H9 (cell line): ENCODE measurements around the gene SPEF2. TPM values are rescaled to one million over a fixed set of nuclear protein-coding genes. Genes with fewer than 3 reads are reported as not detected.

Experiments used
- DNase-seq: peaks from one replicate; pipeline ENCODE4 v3.0.0-alpha.2; 2017
- H2AFZ ChIP-seq: one replicate; pipeline ENCODE4 v1.6.1; 2013; ENCODE audit warnings: mild to moderate bottlenecking, low read length, control low read depth, moderate library complexity
- H2AK5ac ChIP-seq: 2 replicates; pipeline ENCODE4 v1.6.1; 2013; ENCODE audit warnings: low read length, control low read depth, mixed read lengths; ENCODE audit not compliant: insufficient read length
- H2BK120ac ChIP-seq: one replicate; pipeline ENCODE4 v1.6.1; 2013; ENCODE audit warnings: low read depth, mild to moderate bottlenecking, low read length, control low read depth, inconsistent platforms; ENCODE audit not compliant: poor library complexity, severe bottlenecking
- H2BK12ac ChIP-seq: 2 replicates; pipeline ENCODE4 v1.6.1; 2013; ENCODE audit warnings: low read length, control low read depth, mixed read lengths, low read depth; ENCODE audit not compliant: insufficient read length
- H2BK15ac ChIP-seq: 2 replicates; pipeline ENCODE4 v1.6.1; 2013; ENCODE audit warnings: low read depth, low read length, control low read depth
- H2BK20ac ChIP-seq: one replicate; pipeline ENCODE4 v1.6.1; 2013; ENCODE audit warnings: low read depth, mild to moderate bottlenecking, low read length, control low read depth, inconsistent platforms; ENCODE audit not compliant: poor library complexity, severe bottlenecking
- H2BK5ac ChIP-seq: 2 replicates; pipeline ENCODE4 v1.6.1; 2013; ENCODE audit warnings: low read length, control low read depth, mixed read lengths; ENCODE audit not compliant: insufficient read length
- H3K14ac ChIP-seq: 2 replicates; pipeline ENCODE4 v1.6.1; 2013; ENCODE audit warnings: low read length, control low read depth; ENCODE audit not compliant: insufficient read depth
- H3K18ac ChIP-seq: 2 replicates; pipeline ENCODE4 v1.6.1; 2013; ENCODE audit warnings: low read depth, mild to moderate bottlenecking, mixed read lengths, low read length, control low read depth; ENCODE audit not compliant: insufficient read length
- H3K23ac ChIP-seq: 2 replicates; pipeline ENCODE4 v1.6.1; 2013; ENCODE audit warnings: low read length, control low read depth, mixed read lengths, low read depth; ENCODE audit not compliant: insufficient read length
- H3K23me2 ChIP-seq: 2 replicates; pipeline ENCODE4 v1.6.1; 2013; ENCODE audit warnings: low read depth, mild to moderate bottlenecking, mixed read lengths, low read length, control low read depth; ENCODE audit not compliant: insufficient read length, poor library complexity, severe bottlenecking
- H3K27ac ChIP-seq: 2 replicates; pipeline ENCODE4 v1.5.1; 2013; ENCODE audit warnings: low read length, control low read depth, mixed read lengths, low read depth; ENCODE audit not compliant: insufficient read length
- H3K27me3 ChIP-seq: 2 replicates; pipeline ENCODE4 v1.6.1; 2013; ENCODE audit warnings: low read length, control low read depth, inconsistent platforms; ENCODE audit not compliant: insufficient read depth
- H3K4ac ChIP-seq: 2 replicates; pipeline ENCODE4 v1.6.1; 2013; ENCODE audit warnings: low read depth, mild to moderate bottlenecking, control low read depth, inconsistent platforms, low read length, moderate library complexity
- H3K4me1 ChIP-seq: 2 replicates; pipeline ENCODE4 v1.6.1; 2013; ENCODE audit warnings: low read length, control low read depth, inconsistent platforms; ENCODE audit not compliant: insufficient read depth
- H3K4me2 ChIP-seq: 2 replicates; pipeline ENCODE4 v1.6.1; 2013; ENCODE audit warnings: low read length, control low read depth, mixed read lengths; ENCODE audit not compliant: insufficient read length, insufficient read depth
- H3K56ac ChIP-seq: 2 replicates; pipeline ENCODE4 v1.6.1; 2013; ENCODE audit warnings: low read depth, mild to moderate bottlenecking, mixed read lengths, low read length, control low read depth; ENCODE audit not compliant: insufficient read length
- H3K79me1 ChIP-seq: 2 replicates; pipeline ENCODE4 v1.6.1; 2013; ENCODE audit warnings: low read depth, mild to moderate bottlenecking, moderate library complexity, low read length, control low read depth, inconsistent platforms; ENCODE audit not compliant: insufficient read depth, poor library complexity, severe bottlenecking
- H3K79me2 ChIP-seq: 2 replicates; pipeline ENCODE4 v1.6.1; 2013; ENCODE audit warnings: low read length, control low read depth, inconsistent platforms; ENCODE audit not compliant: insufficient read depth
- H3K9ac ChIP-seq: 2 replicates; pipeline ENCODE4 v1.6.1; 2013; ENCODE audit warnings: low read length, control low read depth, mixed read lengths; ENCODE audit not compliant: insufficient read length; ENCODE audit errors: extremely low read depth
- H3K9me3 ChIP-seq: one replicate; pipeline ENCODE4 v1.6.1; 2013; ENCODE audit warnings: low read depth, low read length, inconsistent platforms; ENCODE audit not compliant: control insufficient read depth
- H3T11ph ChIP-seq: one replicate; pipeline ENCODE4 v1.6.1; 2013; ENCODE audit warnings: mild to moderate bottlenecking, low read length, control low read depth, inconsistent platforms
- H4K20me1 ChIP-seq: one replicate; pipeline ENCODE4 v1.6.1; 2013; ENCODE audit not compliant: control insufficient read depth, insufficient read length, insufficient read depth
- H4K5ac ChIP-seq: 2 replicates; pipeline ENCODE4 v1.6.1; 2013; ENCODE audit warnings: low read depth, mild to moderate bottlenecking, mixed read lengths, low read length, control low read depth; ENCODE audit not compliant: insufficient read length
- H4K8ac ChIP-seq: replicated peaks from 2 replicates; pipeline ENCODE4 v1.6.1; 2013; ENCODE audit warnings: low read length, control low read depth, mixed read lengths, low read depth; ENCODE audit not compliant: insufficient read length
- H4K91ac ChIP-seq: 2 replicates; pipeline ENCODE4 v1.6.1; 2013; ENCODE audit warnings: low read depth, mild to moderate bottlenecking, moderate library complexity, mixed read lengths, low read length, control low read depth; ENCODE audit not compliant: insufficient read length
- H3K27ac Mint-ChIP-seq, 3 experiments: 2 replicates in 2 of 3; 3 replicates in 1 of 3; pipeline ENCODE4 v1.8.0; 2020 to 2021; ENCODE audit warnings: mixed read lengths in 3 of 3, mild to moderate bottlenecking in 1 of 3, moderate library complexity in 1 of 3
- H3K27me3 Mint-ChIP-seq: 2 replicates; pipeline ENCODE4 v1.8.0; 2021; ENCODE audit warnings: low read depth, mild to moderate bottlenecking, moderate library complexity, mixed read lengths
- H3K36me3 Mint-ChIP-seq, 3 experiments: 2 replicates in 2 of 3; 3 replicates in 1 of 3; pipeline ENCODE4 v1.8.0; 2020 to 2021; ENCODE audit warnings: low read depth in 3 of 3, mixed read lengths in 3 of 3; ENCODE audit not compliant: insufficient read depth in 1 of 3
- H3K4me1 Mint-ChIP-seq, 2 experiments: 2 replicates each; pipeline ENCODE4 v1.8.0; 2020; ENCODE audit warnings: mixed read lengths in 2 of 2
- H3K4me3 Mint-ChIP-seq, 2 experiments: 2 replicates in 1 of 2; 3 replicates in 1 of 2; pipeline ENCODE4 v1.8.0; 2020 to 2021; ENCODE audit warnings: mild to moderate bottlenecking in 2 of 2, mixed read lengths in 2 of 2, moderate library complexity in 1 of 2
- H3K9me3 Mint-ChIP-seq, 2 experiments: 2 replicates in 1 of 2; 3 replicates in 1 of 2; pipeline ENCODE4 v1.8.0; 2020; ENCODE audit warnings: mild to moderate bottlenecking in 2 of 2, mixed read lengths in 2 of 2, moderate library complexity in 1 of 2
- CTCF ChIP-seq: fragments of 200-600 bp; sonication (generic); conservative IDR thresholded peaks from 3 replicates; pipeline ENCODE4 v1.8.0; 2021; ENCODE audit warnings: antibody characterized with exemption, mild to moderate bottlenecking
- WGBS: extraction: QIAGEN DNeasy Blood & Tissue Kit; methylation state at CpG from one replicate; pipeline ENCODE4 v1.1.7; 2013; ENCODE audit warnings: missing lambda C conversion rate, low lambda C conversion rate, mixed read lengths; ENCODE audit not compliant: insufficient read length; ENCODE audit errors: extremely low coverage; 5-methylcytosine and 5-hydroxymethylcytosine counted together
- total RNA-seq: library from RNA; stranded (reverse); gene quantifications from 2 replicates; pipeline ENCODE4 v1.2.1, GENCODE V29; 2021

Gene SPEF2
- total RNA-seq, 1 experiment from 2014 or later: 1.0 TPM

GRCh38 chr5:35694481-35694880 lies 76.8 kb downstream of the SPEF2 start:
- Histone ChIP-seq H3K23me2 (no peaks in the 10 kb centered on the region), H2BK120ac (no peak overlapping the region), H3K79me1 (no peaks in the 10 kb centered on the region), H3K56ac (no peak overlapping the region), H3K23ac (no peak overlapping the region), H3K79me2 (no peaks in the 10 kb centered on the region), H4K5ac (no peak overlapping the region), H4K20me1 (no peaks in the 10 kb centered on the region), H3K18ac (no peak overlapping the region), H3T11ph (no peak overlapping the region), H4K91ac (no peak overlapping the region), H3K9me3 (no peaks in the 10 kb centered on the region), H3K27me3 (no peaks in the 10 kb centered on the region), H3K4ac (no peak overlapping the region), H2AK5ac (no peak overlapping the region), H2BK12ac (no peak overlapping the region), H2BK20ac (no peak overlapping the region), H3K27ac (no peak overlapping the region), H3K4me2 (no peak overlapping the region), H2BK15ac (no peak overlapping the region), H4K8ac (no peak overlapping the region), H3K14ac (no peak overlapping the region), H3K4me1 (no peaks in the 10 kb centered on the region), H2BK5ac (no peak overlapping the region), H3K9ac (no peak overlapping the region), H2AFZ (no peak overlapping the region)
- Mint-ChIP-seq H3K4me3 (no peak overlapping the region), H3K4me1 (no peaks in the 10 kb centered on the region), H3K9me3 (no peaks in the 10 kb centered on the region), H3K27me3 (peaks cover 24% of the 10 kb centered on the region), H3K36me3 (no peaks in the 10 kb centered on the region), H3K27ac (no peak overlapping the region)
- TF ChIP-seq CTCF: no peak
- no peak for DNase-seq
- no CpG with 5 or more reads among the region's 2 CpGs for WGBS
